Hepatocyte (in vitro differentiated cells): ENCODE data around the gene PYGO1. TPM values are rescaled to one million over a fixed set of nuclear protein-coding genes. Genes with fewer than 3 reads are reported as not detected.

Experiments
- DNase-seq: peaks from one replicate; pipeline ENCODE4 v3.0.0-alpha.2; 2016; ENCODE audit warnings: low spot score
- H2AFZ ChIP-seq: fragments of 200-600 bp; sonication (generic); 2 replicates; pipeline ENCODE4 v1.6.0; 2016; ENCODE audit warnings: antibody characterized with exemption, mild to moderate bottlenecking
- H3K27ac ChIP-seq: fragments of 200-600 bp; sonication (generic); 2 replicates; pipeline ENCODE4 v1.5.1; 2016; ENCODE audit warnings: mild to moderate bottlenecking
- H3K27me3 ChIP-seq: fragments of 200-600 bp; sonication (generic); 2 replicates; pipeline ENCODE4 v1.6.1; 2016
- H3K36me3 ChIP-seq: fragments of 200-600 bp; sonication (generic); replicated peaks from 2 replicates; pipeline ENCODE4 v1.5.1; 2016; ENCODE audit warnings: low read depth; ENCODE audit not compliant: insufficient read depth
- H3K4me1 ChIP-seq: fragments of 200-600 bp; sonication (generic); 2 replicates; pipeline ENCODE4 v1.5.1; 2016; ENCODE audit warnings: mild to moderate bottlenecking, moderate library complexity; ENCODE audit not compliant: insufficient read depth
- H3K4me2 ChIP-seq: fragments of 200-600 bp; sonication (generic); 2 replicates; pipeline ENCODE4 v1.6.0; 2016
- H3K4me3 ChIP-seq: fragments of 200-600 bp; sonication (generic); 2 replicates; pipeline ENCODE4 v1.5.1; 2016; ENCODE audit warnings: mild to moderate bottlenecking
- H3K79me2 ChIP-seq: fragments of 200-600 bp; sonication (generic); 2 replicates; pipeline ENCODE4 v1.6.0; 2017; ENCODE audit warnings: mild to moderate bottlenecking
- H3K9me2 ChIP-seq: fragments of 200-600 bp; sonication (generic); replicated peaks from 2 replicates; pipeline ENCODE4 v1.6.0; 2017; ENCODE audit warnings: mild to moderate bottlenecking; ENCODE audit not compliant: insufficient read depth
- H3K9me3 ChIP-seq: fragments of 200-600 bp; sonication (generic); 2 replicates; pipeline ENCODE4 v1.5.1; 2016; ENCODE audit warnings: low read depth, mild to moderate bottlenecking
- H4K20me1 ChIP-seq: fragments of 200-600 bp; sonication (generic); 2 replicates; pipeline ENCODE4 v1.6.0; 2016; ENCODE audit warnings: mild to moderate bottlenecking; ENCODE audit not compliant: insufficient read depth, poor library complexity, severe bottlenecking
- EZH2 ChIP-seq: fragments of 200-600 bp; sonication (generic); IDR thresholded peaks from 2 replicates; pipeline ENCODE4 v1.6.1; 2016; ENCODE audit warnings: antibody characterized with exemption, mild to moderate bottlenecking, borderline replicate concordance
- EZH2phosphoT487 ChIP-seq: fragments of 200-600 bp; sonication (generic); IDR thresholded peaks from one replicate; pipeline ENCODE4 v1.6.1; 2018; ENCODE audit warnings: antibody characterized with exemption, mild to moderate bottlenecking, low read depth, moderate library complexity; ENCODE audit not compliant: unreplicated experiment, severe bottlenecking
- WGBS: methylation state at CpG from one replicate; pipeline ENCODE4 v1.1.6; 2016; ENCODE audit warnings: low lambda C conversion rate; ENCODE audit errors: missing lambda C conversion rate; 5-methylcytosine and 5-hydroxymethylcytosine counted together
- polyA plus RNA-seq: library from polyadenylated mRNA; unstranded; fragments of >200 nt; fragmentation: Nextera tagmentation; extraction: Ambion mirVana; gene quantifications from 2 replicates; pipeline ENCODE4 v1.2.1, GENCODE V29; 2016
- total RNA-seq: library from RNA; depleted of rRNA; stranded (reverse); fragments of >200 nt; gene quantifications from 2 replicates; pipeline ENCODE4 v1.2.3, GENCODE V29; 2014
- TF ChIP-seq, protein P1 (sequence below): fragments of 200-600 bp; sonication (generic); IDR thresholded peaks from 2 replicates; pipeline ENCODE4 v1.5.1; 2016; ENCODE audit warnings: antibody characterized with exemption, mild to moderate bottlenecking; ENCODE audit not compliant: poor library complexity

PYGO1 gene
- total and polyA plus RNA-seq, 2 experiments from 2014 or later: 2.5 to 12.6 TPM

DNA sequence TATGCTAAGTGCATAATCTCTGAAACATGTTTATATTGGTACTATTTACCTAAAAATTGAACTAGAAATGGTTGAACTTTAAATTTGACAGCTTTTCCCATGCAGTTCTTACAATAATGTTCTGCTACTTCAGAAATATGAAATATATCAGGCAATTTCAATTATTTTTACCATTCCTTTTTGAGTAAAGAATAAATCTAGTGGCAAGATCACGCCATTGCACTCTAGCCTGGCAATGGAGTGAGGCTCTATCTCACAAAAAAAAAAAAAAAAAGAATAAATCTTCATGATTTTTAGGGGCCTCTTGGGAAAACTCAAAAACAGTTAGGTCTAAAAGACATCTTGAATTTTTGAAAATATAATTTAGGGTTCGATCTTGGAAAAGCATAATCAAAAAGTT, 69.5 kb downstream of the PYGO1 start:
- Histone ChIP-seq H3K4me3 (no peak overlapping the region), H4K20me1 (no peaks in the 10 kb centered on the region), H3K9me3 (no peaks in the 10 kb centered on the region), H3K9me2 (no peaks in the 10 kb centered on the region), H3K27ac (no peak overlapping the region), H2AFZ (no peak overlapping the region), H3K4me2 (no peak overlapping the region), H3K4me1 (no peaks in the 10 kb centered on the region), H3K27me3 (no peaks in the 10 kb centered on the region), H3K79me2 (no peaks in the 10 kb centered on the region), H3K36me3 (no peaks in the 10 kb centered on the region)
- DNase-seq: no peak
- TF ChIP-seq, protein P1, sequence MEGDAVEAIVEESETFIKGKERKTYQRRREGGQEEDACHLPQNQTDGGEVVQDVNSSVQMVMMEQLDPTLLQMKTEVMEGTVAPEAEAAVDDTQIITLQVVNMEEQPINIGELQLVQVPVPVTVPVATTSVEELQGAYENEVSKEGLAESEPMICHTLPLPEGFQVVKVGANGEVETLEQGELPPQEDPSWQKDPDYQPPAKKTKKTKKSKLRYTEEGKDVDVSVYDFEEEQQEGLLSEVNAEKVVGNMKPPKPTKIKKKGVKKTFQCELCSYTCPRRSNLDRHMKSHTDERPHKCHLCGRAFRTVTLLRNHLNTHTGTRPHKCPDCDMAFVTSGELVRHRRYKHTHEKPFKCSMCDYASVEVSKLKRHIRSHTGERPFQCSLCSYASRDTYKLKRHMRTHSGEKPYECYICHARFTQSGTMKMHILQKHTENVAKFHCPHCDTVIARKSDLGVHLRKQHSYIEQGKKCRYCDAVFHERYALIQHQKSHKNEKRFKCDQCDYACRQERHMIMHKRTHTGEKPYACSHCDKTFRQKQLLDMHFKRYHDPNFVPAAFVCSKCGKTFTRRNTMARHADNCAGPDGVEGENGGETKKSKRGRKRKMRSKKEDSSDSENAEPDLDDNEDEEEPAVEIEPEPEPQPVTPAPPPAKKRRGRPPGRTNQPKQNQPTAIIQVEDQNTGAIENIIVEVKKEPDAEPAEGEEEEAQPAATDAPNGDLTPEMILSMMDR: peak; percentile 3
- no peak for TF ChIP-seq EZH2
- no peak for TF ChIP-seq EZH2phosphoT487
- 80% methylated on average over 2 of the region's 2 CpGs for WGBS

GRCh38 chr15:55518009-55518408, 70.1 kb downstream of the PYGO1 start:
- WGBS: 97% methylated on average over 3 of the region's 3 CpGs
- no peaks in the 10 kb centered on the region for H3K4me1 ChIP-seq

GRCh38 chr15:55515991-55516776, 72.0 kb downstream of the PYGO1 start:
- no peaks in the 10 kb centered on the region for H3K9me2 ChIP-seq
- no peak for DNase-seq
- no peak overlapping the region for H3K4me3 ChIP-seq
- WGBS: 94% methylated on average over 12 of the region's 12 CpGs
- no peaks in the 10 kb centered on the region for H4K20me1 ChIP-seq
- no peaks in the 10 kb centered on the region for H3K27me3 ChIP-seq
- H2AFZ ChIP-seq: no peak overlapping the region
- no peaks in the 10 kb centered on the region for H3K4me1 ChIP-seq
- no peak overlapping the region for H3K27ac ChIP-seq
- no peak for TF ChIP-seq EZH2phosphoT487
- TF ChIP-seq, protein P1: no peak
- no peak for TF ChIP-seq EZH2
- no peak overlapping the region for H3K4me2 ChIP-seq
- H3K9me3 ChIP-seq: no peaks in the 10 kb centered on the region
- H3K79me2 ChIP-seq: no peaks in the 10 kb centered on the region
- H3K36me3 ChIP-seq: no peaks in the 10 kb centered on the region

More at GRCh38 chr15:55518009-55518408, 70.1 kb downstream of the PYGO1 start:
- no peak for TF ChIP-seq EZH2phosphoT487
- TF ChIP-seq, protein P1: no peak
- TF ChIP-seq EZH2: no peak
- no peaks in the 10 kb centered on the region for H3K79me2 ChIP-seq
- no peak overlapping the region for H3K4me3 ChIP-seq
- no peaks in the 10 kb centered on the region for H4K20me1 ChIP-seq
- no peaks in the 10 kb centered on the region for H3K27me3 ChIP-seq
- H2AFZ ChIP-seq: no peak overlapping the region
- H3K36me3 ChIP-seq: no peaks in the 10 kb centered on the region
- DNase-seq: no peak
- no peak overlapping the region for H3K4me2 ChIP-seq
- H3K9me2 ChIP-seq: no peaks in the 10 kb centered on the region
- no peak overlapping the region for H3K27ac ChIP-seq
- H3K9me3 ChIP-seq: no peaks in the 10 kb centered on the region
